Suprapubic skin (tissue), 3 donors: ENCODE results near the gene OR4S2.

ENCODE experiments used
- CTCF ChIP-seq, 2 donors: fragments of 200-600 bp in 1 of 2; fragments of 450-650 bp in 1 of 2; sonication (generic) in 1 of 2; IDR thresholded peaks; one replicate each; pipeline ENCODE4 v1.5.1; 2016 to 2019; ENCODE audit warnings: antibody characterized with exemption in 2 of 2, mild to moderate bottlenecking in 1 of 2, moderate library complexity in 1 of 2
- POLR2A ChIP-seq, 2 donors: fragments of 450-650 bp; IDR thresholded peaks; one replicate each; pipeline ENCODE4 v1.6.1; 2017; ENCODE audit warnings: antibody characterized with exemption in 2 of 2, mild to moderate bottlenecking in 2 of 2, moderate library complexity in 2 of 2

DNA sequence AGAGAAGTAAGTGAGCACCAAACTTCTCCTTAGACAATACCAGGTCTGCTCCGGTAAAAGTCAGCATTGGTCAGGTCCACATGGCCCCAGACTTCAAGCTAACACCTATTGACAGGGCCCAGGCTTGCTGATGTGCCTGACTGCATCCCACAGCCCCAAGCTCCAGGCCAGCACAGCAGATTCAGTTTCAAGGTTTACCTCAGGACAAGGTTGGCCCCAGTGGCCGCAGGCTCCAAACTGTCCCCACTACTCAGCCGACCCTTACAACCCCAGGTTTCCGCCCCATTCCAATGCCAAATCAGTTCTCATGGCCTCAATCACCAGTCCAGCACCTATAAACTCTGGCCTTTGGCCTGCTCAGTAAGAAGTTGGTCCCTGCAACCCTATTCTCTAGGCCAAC, 53.3 kb downstream of the OR4S2 start:
- TF ChIP-seq CTCF (IDR thresholded peaks at IDR 0.05) (no peak), POLR2A (IDR thresholded peaks at IDR 0.05) (no peak)
